GM12891 (cell line): ENCODE measurements around the gene RBFOX1.

ENCODE experiments used
- SPI1 ChIP-seq: IDR thresholded peaks from 2 replicates; pipeline ENCODE4 v1.6.1; 2011; ENCODE audit warnings: low read depth, low read length, control low read depth
- TAF1 ChIP-seq: IDR thresholded peaks from 2 replicates; pipeline ENCODE4 v1.6.1; 2011; ENCODE audit warnings: low read depth, low read length, control low read depth

GRCh38 chr16:7343243-7343642 lies 10.6 kb downstream of the RBFOX1 start:
- TF ChIP-seq TAF1 (no peak), SPI1 (no peak)
